Type B pancreatic cell (in vitro differentiated cells): ENCODE results near the gene PPP1R9A. TPM values are rescaled to one million over a fixed set of nuclear protein-coding genes. Genes with fewer than 3 reads are reported as not detected.

Source experiments
- DNase-seq: peaks from one replicate; pipeline ENCODE4 v3.0.0; 2021; ENCODE audit warnings: mixed read lengths; ENCODE audit not compliant: unreplicated experiment; ENCODE audit errors: extremely low spot score
- H3K27ac Mint-ChIP-seq: 2 replicates; pipeline ENCODE4 v1.8.0; 2021; ENCODE audit warnings: mild to moderate bottlenecking, mixed read lengths
- H3K27me3 Mint-ChIP-seq: 2 replicates; pipeline ENCODE4 v1.8.0; 2021; ENCODE audit warnings: mixed read lengths
- H3K36me3 Mint-ChIP-seq: 2 replicates; pipeline ENCODE4 v1.8.0; 2021; ENCODE audit warnings: mixed read lengths
- H3K4me1 Mint-ChIP-seq: one replicate; pipeline ENCODE4 v1.8.0; 2021; ENCODE audit warnings: mixed read lengths; ENCODE audit not compliant: unreplicated experiment
- H3K4me3 Mint-ChIP-seq: 2 replicates; pipeline ENCODE4 v1.8.0; 2021; ENCODE audit warnings: mild to moderate bottlenecking, mixed read lengths
- H3K9me3 Mint-ChIP-seq: 2 replicates; pipeline ENCODE4 v1.8.0; 2021; ENCODE audit warnings: mixed read lengths
- CTCF ChIP-seq: fragments of 200-600 bp; sonication (generic); conservative IDR thresholded peaks from 2 replicates; pipeline ENCODE4 v1.5.0; 2021; ENCODE audit warnings: antibody characterized with exemption, mild to moderate bottlenecking
- total RNA-seq: library from RNA; stranded (reverse); gene quantifications from 2 replicates; pipeline ENCODE4 v1.2.1, GENCODE V29; 2021; ENCODE audit warnings: low replicate concordance

Gene PPP1R9A
- total RNA-seq, 1 donor from 2014 or later = 21.3 TPM

GRCh38 chr7:95190515-95190914 lies 283.1 kb downstream of the PPP1R9A start:
- H3K4me1 Mint-ChIP-seq = no peaks in the 10 kb centered on the region
- no peak overlapping the region for H3K27ac Mint-ChIP-seq
- no peak overlapping the region for H3K4me3 Mint-ChIP-seq
- H3K9me3 Mint-ChIP-seq = peaks cover 5% of the 10 kb centered on the region
- no peaks in the 10 kb centered on the region for H3K27me3 Mint-ChIP-seq
- TF ChIP-seq CTCF = no peak
- H3K36me3 Mint-ChIP-seq = peaks cover 5% of the 10 kb centered on the region
- no peak for DNase-seq

- Mint-ChIP-seq H3K4me3 (no peak overlapping the region), H3K4me1 (no peaks in the 10 kb centered on the region), H3K36me3 (peaks cover 5% of the 10 kb centered on the region)
Observed at GRCh38 chr7:95191795-95192194, 284.4 kb downstream of the PPP1R9A start.

GRCh38 chr7:95198863-95199262 lies 291.5 kb downstream of the PPP1R9A start:
- H3K9me3 Mint-ChIP-seq = no peaks in the 10 kb centered on the region
- DNase-seq = no peak
- no peaks in the 10 kb centered on the region for H3K27me3 Mint-ChIP-seq
- H3K36me3 Mint-ChIP-seq = no peaks in the 10 kb centered on the region
- no peak for TF ChIP-seq CTCF
- H3K4me1 Mint-ChIP-seq = peaks cover 26% of the 10 kb centered on the region
- no peak overlapping the region for H3K4me3 Mint-ChIP-seq
- H3K27ac Mint-ChIP-seq = no peak overlapping the region

More at GRCh38 chr7:95191795-95192194, 284.4 kb downstream of the PPP1R9A start:
- Mint-ChIP-seq H3K9me3 (peaks cover 5% of the 10 kb centered on the region), H3K27ac (no peak overlapping the region), H3K27me3 (no peaks in the 10 kb centered on the region)
- DNase-seq = no peak
- TF ChIP-seq CTCF = no peak

GRCh38 chr7:95199779-95200558 lies 292.6 kb downstream of the PPP1R9A start:
- peaks cover 26% of the 10 kb centered on the region for H3K4me1 Mint-ChIP-seq
- no peak overlapping the region for H3K4me3 Mint-ChIP-seq
- peaks cover 3% of the 10 kb centered on the region for H3K36me3 Mint-ChIP-seq
- no peaks in the 10 kb centered on the region for H3K9me3 Mint-ChIP-seq
- peak; percentile 84 for TF ChIP-seq CTCF
- DNase-seq = no peak
- no peak overlapping the region for H3K27ac Mint-ChIP-seq
- no peaks in the 10 kb centered on the region for H3K27me3 Mint-ChIP-seq

GRCh38 chr7:95200741-95201140 lies 293.3 kb downstream of the PPP1R9A start:
- DNase-seq = no peak
- Mint-ChIP-seq H3K36me3 (peaks cover 3% of the 10 kb centered on the region), H3K4me1 (peaks cover 26% of the 10 kb centered on the region), H3K9me3 (no peaks in the 10 kb centered on the region), H3K4me3 (no peak overlapping the region), H3K27ac (no peak overlapping the region), H3K27me3 (no peaks in the 10 kb centered on the region)
- no peak for TF ChIP-seq CTCF
